Stimulated activated naive CD8-positive, alpha-beta T cell treated with anti-CD3 and anti-CD28 coated beads, Interleukin-15, Interleukin-2, amounts not matched to agents 100 ng/mL and 50 ng/mL, for 24 hours (primary cell): ENCODE results near the gene KCNH2.

Source experiments
- H3K27ac Mint-ChIP-seq: one replicate; pipeline ENCODE4 v1.8.0; 2021; ENCODE audit warnings: mild to moderate bottlenecking, mixed read lengths
- H3K27me3 Mint-ChIP-seq: one replicate; pipeline ENCODE4 v1.8.0; 2021; ENCODE audit warnings: mixed read lengths
- H3K36me3 Mint-ChIP-seq: one replicate; pipeline ENCODE4 v1.8.0; 2021; ENCODE audit warnings: low read depth, mixed read lengths
- H3K4me1 Mint-ChIP-seq: one replicate; pipeline ENCODE4 v1.8.0; 2021; ENCODE audit warnings: low read depth, mixed read lengths
- H3K4me3 Mint-ChIP-seq: one replicate; pipeline ENCODE4 v1.8.0; 2021; ENCODE audit warnings: mild to moderate bottlenecking, mixed read lengths
- H3K9me3 Mint-ChIP-seq: one replicate; pipeline ENCODE4 v1.8.0; 2021; ENCODE audit warnings: mixed read lengths

The KCNH2 gene

DNA sequence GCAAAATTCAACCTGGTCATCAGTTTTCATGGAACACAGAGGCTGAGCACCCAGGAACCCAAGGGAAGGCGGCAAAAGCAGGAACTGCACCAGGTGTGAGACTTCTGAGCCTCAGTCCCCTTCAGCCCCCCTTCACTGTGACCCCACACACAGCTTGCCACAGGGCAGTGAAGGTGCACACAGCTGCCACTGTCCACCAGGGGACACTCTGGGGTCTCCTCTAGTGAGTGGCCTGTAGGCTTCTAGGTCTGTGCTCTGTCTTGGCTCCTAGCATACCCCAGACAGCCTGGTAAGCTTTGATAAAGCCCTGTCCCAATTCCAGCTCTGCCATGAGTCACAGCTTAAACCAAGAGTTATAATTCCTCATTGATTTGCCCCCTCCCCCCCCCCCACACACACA, 12.1 kb downstream of the KCNH2 start:
- H3K9me3 Mint-ChIP-seq = no peaks in the 10 kb centered on the region

DNA sequence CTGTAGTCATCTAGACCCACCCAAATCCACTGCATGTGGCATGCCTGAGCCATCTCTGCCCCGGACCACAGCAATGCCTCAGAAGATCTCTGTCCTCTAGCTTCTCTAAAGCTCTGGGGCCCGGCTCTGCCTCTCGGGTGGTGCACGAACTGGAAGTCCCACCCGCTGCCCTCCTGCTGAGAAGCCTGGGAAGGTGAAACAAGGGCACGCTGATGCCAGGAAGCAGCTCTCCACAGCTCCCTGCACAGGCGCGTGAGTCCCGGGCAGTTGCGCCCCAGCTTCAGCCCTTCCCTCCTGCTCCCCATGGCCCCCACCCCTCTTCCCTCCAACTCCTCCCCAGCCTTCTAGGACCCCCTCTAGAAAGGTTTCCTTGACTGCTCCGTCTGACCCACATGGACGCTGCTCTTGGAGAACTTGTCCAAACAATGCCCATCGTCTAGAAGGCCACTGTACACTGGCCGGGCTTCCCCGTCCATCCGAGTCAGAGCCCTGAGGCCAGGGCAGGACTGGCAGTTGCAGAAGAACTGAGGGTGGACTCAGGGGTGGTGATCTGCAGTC, 12.8 kb downstream of the KCNH2 start:
- Mint-ChIP-seq H3K4me3 (no peak overlapping the region), H3K36me3 (no peaks in the 10 kb centered on the region), H3K9me3 (no peaks in the 10 kb centered on the region), H3K4me1 (no peaks in the 10 kb centered on the region), H3K27me3 (peaks cover 14% of the 10 kb centered on the region), H3K27ac (no peak overlapping the region)

More for the DNA sequence above, 12.1 kb downstream of the KCNH2 start:
- Mint-ChIP-seq H3K4me3 (no peak overlapping the region), H3K4me1 (no peaks in the 10 kb centered on the region), H3K36me3 (no peaks in the 10 kb centered on the region), H3K27me3 (peaks cover 11% of the 10 kb centered on the region), H3K27ac (no peak overlapping the region)

DNA sequence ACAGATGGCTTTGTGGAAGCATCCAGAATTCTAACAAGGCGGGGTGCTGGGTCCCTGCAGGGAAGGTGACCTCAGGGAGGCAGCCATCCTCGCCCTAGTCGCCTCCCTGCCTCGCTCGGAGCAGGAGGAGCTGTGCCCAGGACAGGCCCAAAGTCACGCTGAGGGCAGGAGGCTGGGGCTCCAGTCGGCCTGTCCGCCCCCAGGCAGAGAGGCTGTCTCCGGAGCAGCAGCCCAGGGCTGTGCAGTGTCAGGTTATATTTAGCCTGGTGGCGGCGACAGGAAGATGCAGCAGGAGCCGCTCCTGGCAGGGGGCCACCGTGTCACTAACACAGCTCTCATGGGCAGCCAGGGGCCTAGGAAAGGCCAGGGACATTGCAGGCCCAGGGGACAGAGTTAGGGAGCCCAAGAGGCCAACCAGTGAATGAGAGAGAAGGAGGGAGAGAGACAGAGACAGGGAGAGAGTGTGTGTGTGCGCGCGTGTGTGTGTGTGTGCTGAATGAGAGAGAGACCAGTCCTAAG, 13.5 kb downstream of the KCNH2 start:
- no peak overlapping the region for H3K4me3 Mint-ChIP-seq
- H3K27me3 Mint-ChIP-seq = peaks cover 20% of the 10 kb centered on the region
- no peaks in the 10 kb centered on the region for H3K36me3 Mint-ChIP-seq
- no peaks in the 10 kb centered on the region for H3K4me1 Mint-ChIP-seq
- H3K27ac Mint-ChIP-seq = no peak overlapping the region
- no peaks in the 10 kb centered on the region for H3K9me3 Mint-ChIP-seq

DNA sequence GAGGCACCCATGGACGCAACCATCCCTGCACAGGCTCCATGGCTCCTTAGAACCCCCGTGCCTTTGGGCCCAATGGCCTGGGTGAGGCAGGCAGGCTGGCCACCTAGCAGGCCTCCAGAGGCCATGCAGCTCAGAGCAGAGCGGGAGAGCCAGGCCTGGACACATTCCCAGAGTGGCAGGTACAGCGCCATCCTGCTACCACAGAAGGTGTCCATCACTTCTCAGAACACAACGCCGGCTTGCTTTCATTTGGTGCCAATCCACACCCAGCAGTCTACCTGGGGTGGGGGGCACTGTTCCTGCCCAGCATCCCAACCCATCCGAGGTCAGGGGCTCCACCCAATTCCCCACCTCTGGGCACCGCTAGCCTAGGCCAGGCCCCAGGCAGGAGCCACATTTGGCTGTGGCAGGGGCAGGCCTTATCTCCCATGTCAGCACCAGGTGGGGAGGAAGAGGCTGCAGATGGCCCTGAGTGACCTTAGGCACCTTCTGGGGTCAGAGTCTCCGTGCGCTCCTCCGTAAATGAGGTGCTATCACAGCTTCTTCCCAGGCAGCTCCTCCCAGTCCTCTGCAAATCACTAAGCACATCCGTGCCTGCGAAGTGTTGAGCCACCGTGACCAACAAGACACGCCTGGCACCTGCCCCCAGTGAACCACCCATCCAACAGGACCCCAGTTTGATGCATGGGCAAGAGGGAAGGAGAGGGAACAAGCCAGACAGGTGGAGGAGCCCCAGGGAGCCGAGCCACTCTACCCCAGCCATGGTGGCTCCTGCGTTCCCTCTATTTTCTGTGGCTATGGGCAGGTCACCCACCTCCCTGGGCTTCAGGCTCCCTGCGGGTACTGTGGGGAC, 14.2 kb downstream of the KCNH2 start:
- Mint-ChIP-seq H3K27me3 (peaks cover 25% of the 10 kb centered on the region), H3K9me3 (no peaks in the 10 kb centered on the region), H3K4me1 (peaks cover under 1% of the 10 kb centered on the region), H3K36me3 (no peaks in the 10 kb centered on the region), H3K27ac (no peak overlapping the region), H3K4me3 (no peak overlapping the region)

DNA sequence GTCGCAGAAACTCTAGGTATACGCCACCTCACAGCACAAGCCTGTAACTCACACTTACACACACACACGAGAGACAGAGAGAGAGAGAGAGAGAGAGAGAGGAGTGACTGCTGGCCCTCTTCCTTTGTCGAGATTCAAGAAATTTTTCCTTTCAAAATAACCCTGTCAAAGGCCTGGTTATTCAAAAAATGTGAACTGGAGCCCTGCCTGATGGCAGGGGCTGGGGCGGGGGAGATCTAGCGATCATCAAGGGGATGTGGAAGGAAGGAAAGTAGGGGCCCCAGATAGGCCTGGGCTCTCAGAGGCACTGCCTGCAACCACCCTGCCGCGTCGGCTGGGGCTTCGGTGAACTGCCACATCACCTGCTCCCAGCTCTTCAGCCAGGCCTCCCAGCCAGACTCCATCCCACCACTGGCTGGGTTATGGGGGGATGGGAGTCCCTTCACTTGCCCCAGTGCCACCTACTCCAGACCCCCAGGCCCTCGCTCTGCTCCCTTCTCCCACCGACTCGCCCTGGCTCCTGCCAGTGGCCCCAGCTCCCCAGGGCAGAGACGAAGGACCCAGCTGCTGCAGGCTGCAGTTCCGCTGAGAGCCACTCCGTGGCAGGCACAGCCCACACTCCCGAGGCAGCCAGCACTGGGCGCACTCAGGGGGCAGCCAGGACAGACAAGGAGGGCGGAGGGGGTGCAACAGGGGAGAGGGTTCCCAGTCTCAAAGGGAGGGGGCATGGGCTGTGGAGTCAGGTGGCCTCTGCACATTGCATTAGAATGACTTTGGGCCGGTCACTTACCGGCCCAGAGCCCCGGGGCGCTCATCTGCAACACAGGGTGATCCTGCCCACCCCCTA, 15.3 kb downstream of the KCNH2 start:
- H3K9me3 Mint-ChIP-seq = no peaks in the 10 kb centered on the region
- peaks cover 7% of the 10 kb centered on the region for H3K4me1 Mint-ChIP-seq
- no peak overlapping the region for H3K4me3 Mint-ChIP-seq
- H3K36me3 Mint-ChIP-seq = no peaks in the 10 kb centered on the region
- H3K27ac Mint-ChIP-seq = no peak overlapping the region
- peaks cover 29% of the 10 kb centered on the region for H3K27me3 Mint-ChIP-seq

DNA sequence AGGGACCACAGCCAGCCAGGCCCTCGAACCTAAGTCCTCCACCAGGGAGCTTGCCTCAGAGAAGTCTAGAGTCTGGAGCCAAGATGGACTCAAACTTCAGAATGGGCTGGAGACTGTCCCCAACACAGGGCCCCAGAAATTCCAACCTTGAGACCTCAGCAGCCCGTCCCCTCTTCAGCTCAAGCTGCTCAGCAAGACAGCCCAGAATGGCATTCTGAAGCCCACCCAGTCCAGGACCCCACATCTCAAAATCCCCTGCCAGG, 15.9 kb downstream of the KCNH2 start:
- Mint-ChIP-seq H3K4me3 (no peak overlapping the region), H3K27me3 (peaks cover 34% of the 10 kb centered on the region), H3K9me3 (no peaks in the 10 kb centered on the region), H3K36me3 (no peaks in the 10 kb centered on the region), H3K27ac (no peak overlapping the region), H3K4me1 (peaks cover 7% of the 10 kb centered on the region)

DNA sequence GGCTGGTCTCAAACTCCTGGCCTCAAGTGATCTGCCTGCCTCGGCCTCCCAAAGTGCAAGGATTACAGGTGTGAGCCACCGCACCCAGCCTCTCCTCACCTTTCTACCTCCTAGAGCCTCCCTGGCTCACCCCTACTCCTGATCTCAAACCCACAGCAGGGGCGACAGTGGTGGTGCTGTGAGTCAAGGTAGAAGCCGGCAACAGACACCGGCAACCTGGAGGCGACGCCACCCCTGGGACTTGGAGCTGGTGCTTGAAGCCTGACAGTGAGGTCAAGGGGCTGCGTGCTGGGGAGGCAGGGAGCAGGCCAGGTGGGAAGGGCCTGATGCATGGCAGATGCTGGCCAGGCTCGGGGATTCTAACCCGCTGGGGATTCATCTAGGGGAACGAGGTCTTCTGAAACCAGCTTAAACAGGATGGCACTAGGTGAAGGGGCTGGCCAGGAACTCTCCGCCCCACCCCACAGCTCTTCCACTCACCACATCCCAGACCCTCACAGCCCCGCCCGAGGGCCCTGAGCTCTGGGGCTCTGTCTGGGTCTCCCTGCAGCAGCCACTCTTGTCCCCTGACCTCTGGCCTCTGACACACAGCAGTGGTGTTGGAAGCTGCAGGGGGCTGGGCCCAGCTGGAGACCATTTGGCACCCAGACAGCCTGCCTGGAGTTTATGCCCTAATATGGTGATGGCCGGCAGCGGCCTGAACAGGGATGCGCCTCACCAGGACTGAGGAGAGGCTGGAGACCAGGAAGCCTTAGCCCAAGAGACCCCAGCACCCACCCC, 16.4 kb downstream of the KCNH2 start:
- Mint-ChIP-seq H3K36me3 (no peaks in the 10 kb centered on the region), H3K4me3 (no peak overlapping the region), H3K27me3 (peaks cover 39% of the 10 kb centered on the region), H3K4me1 (peaks cover 7% of the 10 kb centered on the region), H3K27ac (no peak overlapping the region), H3K9me3 (no peaks in the 10 kb centered on the region)

DNA sequence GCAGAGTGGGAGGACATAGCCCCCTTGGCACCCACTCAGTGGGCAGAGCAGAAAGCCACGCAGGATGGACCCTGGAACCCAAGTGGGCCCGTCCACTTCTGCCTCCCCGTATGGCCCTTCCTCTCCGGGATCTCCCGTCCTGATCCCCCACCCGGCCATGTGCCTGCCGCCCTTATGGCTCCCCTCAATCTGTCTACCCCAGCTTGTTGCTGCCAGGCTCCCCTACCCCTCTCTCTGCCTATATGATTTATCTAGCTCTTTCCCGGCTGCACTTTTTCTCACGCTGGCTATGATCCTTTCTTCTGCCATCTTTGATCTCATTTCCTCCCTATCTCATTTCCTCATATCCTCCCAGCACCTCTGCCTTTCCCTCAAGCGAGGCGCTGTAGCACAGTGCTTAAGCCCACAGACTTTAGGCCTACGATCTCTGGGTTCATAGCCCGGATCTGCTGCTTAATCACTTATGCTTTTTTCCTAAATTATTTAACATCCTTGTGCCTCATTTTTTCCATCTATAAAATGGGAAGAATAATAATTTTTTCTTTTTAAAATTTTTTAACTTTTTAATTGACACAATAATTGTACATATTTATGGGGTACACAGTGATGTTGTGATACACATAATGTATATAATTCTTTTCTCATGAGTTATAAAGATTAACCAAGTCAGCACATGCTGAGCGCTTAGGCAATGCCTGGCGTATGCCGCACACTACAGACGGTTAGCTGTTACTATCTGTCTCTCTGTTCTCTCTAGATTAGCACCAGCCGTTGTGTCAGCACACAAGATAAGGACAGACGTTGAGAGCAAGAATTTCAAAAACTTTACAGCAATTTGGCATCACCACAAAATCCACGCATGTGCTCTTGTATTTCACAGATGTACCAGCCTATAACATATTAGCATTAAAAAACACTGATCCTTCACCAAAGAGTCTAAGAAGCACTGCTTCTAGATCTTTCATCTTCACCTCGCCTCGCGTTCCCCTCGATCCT, 18.1 kb downstream of the KCNH2 start:
- Mint-ChIP-seq H3K9me3 (no peaks in the 10 kb centered on the region), H3K4me3 (no peak overlapping the region), H3K27ac (no peak overlapping the region), H3K36me3 (no peaks in the 10 kb centered on the region), H3K27me3 (peaks cover 45% of the 10 kb centered on the region), H3K4me1 (peaks cover 7% of the 10 kb centered on the region)

DNA sequence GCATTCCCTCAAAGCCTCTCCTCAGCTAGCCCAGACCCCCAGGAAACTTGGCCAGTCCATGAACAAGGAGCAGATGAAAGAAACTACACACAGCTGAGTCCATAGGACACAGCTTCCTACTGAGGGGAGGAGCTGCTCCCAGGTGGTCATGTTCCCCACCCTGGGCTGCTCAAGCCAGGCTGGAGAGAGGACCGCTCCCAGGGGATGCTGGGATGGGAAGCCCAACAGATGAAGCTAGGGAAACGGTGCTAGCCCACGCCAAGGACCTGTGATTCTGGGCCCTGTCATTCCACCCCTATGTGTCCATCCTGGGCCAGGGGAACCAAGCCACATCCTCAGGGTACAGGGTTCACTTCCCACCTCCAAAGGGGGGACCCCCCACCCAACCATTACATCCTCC, 19.0 kb downstream of the KCNH2 start:
- Mint-ChIP-seq H3K4me1 (peaks cover 7% of the 10 kb centered on the region), H3K27me3 (peaks cover 45% of the 10 kb centered on the region), H3K36me3 (no peaks in the 10 kb centered on the region), H3K9me3 (no peaks in the 10 kb centered on the region), H3K4me3 (no peak overlapping the region), H3K27ac (no peak overlapping the region)

DNA sequence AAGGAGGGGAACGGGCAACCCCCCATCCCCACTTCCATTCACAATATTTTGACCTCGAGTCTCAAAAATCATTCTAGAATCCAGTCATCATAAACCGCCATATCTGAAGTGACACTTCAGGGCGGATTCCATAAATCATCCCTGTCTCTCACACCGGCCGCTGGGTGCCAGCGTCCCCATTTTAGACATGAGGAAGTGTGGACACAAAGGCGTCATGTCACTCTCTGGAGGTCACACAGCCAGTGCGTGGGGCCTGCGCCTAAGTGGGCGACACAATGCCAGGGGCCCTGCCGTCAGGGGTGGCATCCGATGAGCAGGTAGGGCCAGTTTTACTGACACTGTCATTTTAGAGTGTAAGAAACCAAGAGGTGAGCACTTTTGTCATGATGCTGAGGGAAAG, 19.5 kb downstream of the KCNH2 start:
- Mint-ChIP-seq H3K4me3 (peak overlapping the region; percentile 23), H3K9me3 (no peaks in the 10 kb centered on the region), H3K36me3 (no peaks in the 10 kb centered on the region), H3K27me3 (peaks cover 45% of the 10 kb centered on the region), H3K4me1 (peaks cover 7% of the 10 kb centered on the region), H3K27ac (no peak overlapping the region)

DNA sequence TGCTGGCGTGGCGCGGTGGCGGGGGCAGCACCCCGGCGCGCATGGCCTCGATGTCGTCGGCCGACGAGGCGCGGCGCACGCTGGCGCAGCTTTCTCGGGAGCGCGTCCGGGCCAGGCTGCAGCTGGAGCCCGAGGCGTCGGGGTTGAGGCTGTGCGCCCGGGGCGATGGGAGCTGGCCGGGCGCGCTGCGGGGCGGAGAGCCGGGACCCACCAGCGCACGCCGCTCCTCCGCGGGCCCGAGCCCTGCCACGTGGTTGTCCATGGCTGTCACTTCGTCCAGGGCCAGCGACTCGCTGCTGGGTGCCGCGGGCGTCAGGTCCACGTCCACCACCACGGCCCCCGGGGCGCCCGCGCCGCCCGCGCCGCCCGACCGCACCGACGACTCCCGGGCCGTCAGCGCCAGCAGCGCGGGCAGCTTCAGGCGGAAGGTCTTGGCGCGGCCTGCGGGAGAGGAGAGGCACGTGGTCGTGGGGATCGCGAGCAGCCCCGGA, 20.0 kb downstream of the KCNH2 start:
- peaks cover 7% of the 10 kb centered on the region for H3K4me1 Mint-ChIP-seq
- no peaks in the 10 kb centered on the region for H3K36me3 Mint-ChIP-seq
- H3K4me3 Mint-ChIP-seq = no peak overlapping the region
- no peak overlapping the region for H3K27ac Mint-ChIP-seq
- H3K9me3 Mint-ChIP-seq = no peaks in the 10 kb centered on the region
- H3K27me3 Mint-ChIP-seq = peaks cover 44% of the 10 kb centered on the region

DNA sequence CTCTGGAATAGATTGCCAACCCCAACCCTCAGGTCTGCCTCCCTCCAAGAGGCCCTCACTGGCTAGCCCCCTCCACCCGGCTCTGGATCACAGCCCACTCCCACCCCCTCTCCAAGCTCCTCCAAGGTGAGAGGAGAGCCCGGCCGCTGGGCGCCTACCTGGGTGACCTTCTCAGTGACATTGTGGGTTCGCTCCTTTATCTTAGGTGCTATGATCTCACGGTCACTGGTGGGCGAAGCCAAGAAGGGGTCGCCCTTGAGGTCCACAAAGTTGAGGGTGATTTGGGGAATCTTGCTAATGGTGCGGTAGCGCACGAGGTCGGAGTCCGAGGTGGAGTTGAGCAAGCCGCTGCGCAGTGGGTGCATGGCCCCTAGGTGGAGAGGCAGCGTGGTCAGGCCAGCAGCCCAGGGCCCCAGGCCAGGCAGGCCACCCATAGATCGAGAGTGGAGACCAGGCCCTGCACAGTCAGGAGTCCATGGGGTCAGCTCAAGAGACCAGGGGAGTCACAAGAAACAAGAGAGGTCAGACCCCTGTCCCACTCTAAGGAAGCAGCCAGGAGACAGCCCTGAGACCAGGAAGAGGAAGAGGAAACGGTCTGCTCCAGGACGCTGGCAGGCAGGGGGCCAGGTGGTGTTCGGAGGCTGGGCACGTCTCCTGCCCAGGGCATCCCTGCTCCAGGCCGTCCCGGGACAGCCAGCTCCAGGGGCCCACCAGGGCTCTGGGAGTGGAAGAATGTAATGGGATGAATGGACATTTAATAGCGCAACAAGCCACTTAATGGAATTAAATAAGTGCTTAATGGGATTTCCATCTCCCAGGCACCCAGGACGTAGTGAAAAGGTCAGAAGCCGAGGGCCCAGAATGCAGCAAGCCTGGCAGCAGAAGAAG, 20.7 kb downstream of the KCNH2 start:
- Mint-ChIP-seq H3K4me3 (no peak overlapping the region), H3K9me3 (no peaks in the 10 kb centered on the region), H3K27me3 (peaks cover 39% of the 10 kb centered on the region), H3K36me3 (no peaks in the 10 kb centered on the region), H3K27ac (no peak overlapping the region), H3K4me1 (peaks cover 7% of the 10 kb centered on the region)
